DOHH2 (cell line): ENCODE data around the gene IPO9.

Source experiments
- H3F3A ChIP-seq: fragments of 200-600 bp; sonication (generic), shearing (Covaris generic); 2 replicates; pipeline ENCODE4 v1.6.0; 2016; ENCODE audit warnings: antibody characterized with exemption, mild to moderate bottlenecking; ENCODE audit not compliant: control insufficient read depth, insufficient read depth
- H3K27ac ChIP-seq: fragments of 200-600 bp; sonication (generic); 2 replicates; pipeline ENCODE4 v1.5.1; 2014; ENCODE audit warnings: low read depth, mild to moderate bottlenecking, low read length, moderate library complexity
- H3K27me3 ChIP-seq: fragments of 200-600 bp; sonication (generic); 2 replicates; pipeline ENCODE4 v1.6.1; 2014; ENCODE audit warnings: mild to moderate bottlenecking, low read length, mixed read lengths; ENCODE audit not compliant: control insufficient read depth
- H3K36me3 ChIP-seq: fragments of 200-600 bp; sonication (generic); 2 replicates; pipeline ENCODE4 v1.6.1; 2014; ENCODE audit warnings: mild to moderate bottlenecking, low read length, moderate library complexity, mixed read lengths; ENCODE audit not compliant: control insufficient read depth
- H3K4me1 ChIP-seq: fragments of 200-600 bp; sonication (generic); 2 replicates; pipeline ENCODE4 v1.6.1; 2014; ENCODE audit warnings: mild to moderate bottlenecking, low read length, mixed read lengths; ENCODE audit not compliant: control insufficient read depth
- H3K4me2 ChIP-seq: fragments of 200-600 bp; sonication (generic); 2 replicates; pipeline ENCODE4 v1.6.0; 2014; ENCODE audit warnings: mild to moderate bottlenecking, low read length, moderate library complexity
- H3K4me3 ChIP-seq: fragments of 200-600 bp; sonication (generic); 2 replicates; pipeline ENCODE4 v1.5.1; 2014; ENCODE audit warnings: mild to moderate bottlenecking, low read length, mixed read lengths
- H3K79me2 ChIP-seq: fragments of 200-600 bp; sonication (generic); 2 replicates; pipeline ENCODE4 v1.6.1; 2014; ENCODE audit warnings: mild to moderate bottlenecking, low read length, mixed read lengths; ENCODE audit not compliant: control insufficient read depth
- H3K9me2 ChIP-seq: fragments of 200-600 bp; sonication (generic); replicated peaks from 2 replicates; pipeline ENCODE4 v1.6.1; 2014; ENCODE audit warnings: mild to moderate bottlenecking, low read length, mixed read lengths; ENCODE audit not compliant: control insufficient read depth
- H3K9me3 ChIP-seq: fragments of 200-600 bp; sonication (generic); 2 replicates; pipeline ENCODE4 v1.6.1; 2014; ENCODE audit warnings: antibody characterized with exemption, low read length, mixed read lengths; ENCODE audit not compliant: control insufficient read depth, insufficient read depth
- H4K20me1 ChIP-seq: fragments of 200-600 bp; sonication (generic); 2 replicates; pipeline ENCODE4 v1.6.0; 2014; ENCODE audit warnings: low read depth, mild to moderate bottlenecking, antibody characterized with exemption, low read length, moderate library complexity; ENCODE audit not compliant: control insufficient read depth, insufficient read depth
- CTCF ChIP-seq: fragments of 200-600 bp; sonication (generic); IDR thresholded peaks from one replicate; pipeline ENCODE4 v1.5.1; 2014; ENCODE audit warnings: antibody characterized with exemption, mild to moderate bottlenecking, low read depth, low read length; ENCODE audit not compliant: poor library complexity, severe bottlenecking
- EZH2phosphoT487 ChIP-seq: fragments of 200-600 bp; sonication (generic); IDR thresholded peaks from 2 replicates; pipeline ENCODE4 v1.6.1; 2017; ENCODE audit warnings: borderline replicate concordance, mild to moderate bottlenecking, antibody characterized with exemption, low read length, moderate library complexity, mixed read lengths

IPO9 gene

GRCh38 chr1:201898240-201898894, 69.4 kb downstream of the IPO9 start:
- TF ChIP-seq EZH2phosphoT487 (no peak), CTCF (no peak)
- Histone ChIP-seq H4K20me1 (no peaks in the 10 kb centered on the region), H3K4me2 (no peak overlapping the region), H3K27ac (no peak overlapping the region), H3K9me3 (no peaks in the 10 kb centered on the region), H3K4me1 (peaks cover 9% of the 10 kb centered on the region), H3K36me3 (no peaks in the 10 kb centered on the region), H3K9me2 (no peaks in the 10 kb centered on the region), H3K79me2 (no peaks in the 10 kb centered on the region), H3F3A (no peaks in the 10 kb centered on the region), H3K4me3 (no peak overlapping the region), H3K27me3 (peaks cover 4% of the 10 kb centered on the region; the same call in 1 of the 2 replicates)

- Histone ChIP-seq H3K79me2 (no peaks in the 10 kb centered on the region), H3F3A (no peaks in the 10 kb centered on the region), H3K27me3 (peaks cover 4% of the 10 kb centered on the region; the same call in 1 of the 2 replicates), H3K4me3 (no peak overlapping the region), H3K4me2 (no peak overlapping the region), H3K9me3 (no peaks in the 10 kb centered on the region), H3K4me1 (peaks cover 9% of the 10 kb centered on the region), H3K36me3 (no peaks in the 10 kb centered on the region), H3K27ac (no peak overlapping the region), H4K20me1 (no peaks in the 10 kb centered on the region), H3K9me2 (no peaks in the 10 kb centered on the region)
- TF ChIP-seq CTCF (no peak), EZH2phosphoT487 (no peak)
Measured at GRCh38 chr1:201898992-201899391, 70.0 kb downstream of the IPO9 start.

GRCh38 chr1:201899683-201900429, 70.9 kb downstream of the IPO9 start:
- Histone ChIP-seq H3K27me3 (peaks cover 4% of the 10 kb centered on the region; the same call in 1 of the 2 replicates), H3K4me2 (no peak overlapping the region), H3K9me2 (no peaks in the 10 kb centered on the region), H3F3A (no peaks in the 10 kb centered on the region), H3K36me3 (no peaks in the 10 kb centered on the region), H3K4me3 (no peak overlapping the region), H3K27ac (no peak overlapping the region), H3K9me3 (no peaks in the 10 kb centered on the region), H3K79me2 (no peaks in the 10 kb centered on the region), H3K4me1 (peaks cover 9% of the 10 kb centered on the region), H4K20me1 (no peaks in the 10 kb centered on the region)
- TF ChIP-seq CTCF: no peak
- no peak for TF ChIP-seq EZH2phosphoT487
